K562 (cell line): Measurements from ENCODE around the gene TRPV5. TPM values are rescaled to one million over a fixed set of nuclear protein-coding genes. Genes with fewer than 3 reads are reported as not detected.

Source experiments
- BRF1 ChIP-seq: IDR thresholded peaks from 3 replicates; pipeline ENCODE4 v1.6.1; 2011; ENCODE audit warnings: borderline replicate concordance, mild to moderate bottlenecking; ENCODE audit not compliant: insufficient read length; ENCODE audit errors: extremely low read depth
- CHD1 ChIP-seq: fragments of 200-600 bp; sonication (generic); IDR thresholded peaks from one replicate; pipeline ENCODE4 v1.6.1; 2012; ENCODE audit warnings: mild to moderate bottlenecking, moderate library complexity, low read length, inconsistent platforms
- GABPB1 ChIP-seq: sonication (generic); formaldehyde crosslinking; IDR thresholded peaks from 2 replicates; pipeline ENCODE4 v1.8.0; 2022; ENCODE audit warnings: mild to moderate bottlenecking, missing genetic modification reagents
- GTF2E2 ChIP-seq: fragments of 200-800 bp; sonication (Bioruptor generic); IDR thresholded peaks from 2 replicates; pipeline ENCODE4 v1.6.1; 2016; ENCODE audit warnings: missing genetic modification characterization, missing compliant biosample characterization
- KAT7 ChIP-seq: sonication (generic); formaldehyde crosslinking; IDR thresholded peaks from 2 replicates; pipeline ENCODE4 v1.8.0; 2022; ENCODE audit warnings: missing genetic modification reagents, mild to moderate bottlenecking, borderline replicate concordance
- ZNF324 ChIP-seq: fragments of 250-450 bp; sonication (Bioruptor Pico); IDR thresholded peaks from 2 replicates; pipeline ENCODE4 v1.4.0; 2020; ENCODE audit warnings: mild to moderate bottlenecking
- ZNF75A ChIP-seq: fragments of 450-650 bp; formaldehyde crosslinking; IDR thresholded peaks from 2 replicates; pipeline ENCODE4 v1.4.0; 2020; ENCODE audit warnings: mild to moderate bottlenecking
- polyA plus RNA-seq, 8 experiments: library from polyadenylated mRNA; depleted of rRNA in 4 of 8; stranded (reverse) in 5 of 8; unstranded in 3 of 8; fragments of >200 nt; fragmentation: Nextera tagmentation in 2 of 8; fragmentation: Illumina TruSeq in 1 of 8; extraction: Ambion mirVana in 2 of 8; extraction: Trizol in 1 of 8; gene quantifications; 2 replicates each; pipeline versions ENCODE4 v1.2.1 to v1.2.3, GENCODE V29; 2011 to 2014; ENCODE audit warnings: inconsistent platforms in 1 of 8, missing spikeins in 1 of 8
- total RNA-seq, 7 experiments: library from RNA; depleted of rRNA in 6 of 7; stranded (reverse); fragments of >200 nt in 6 of 7; fragmentation: Illumina TruSeq in 2 of 7; extraction: Trizol in 2 of 7; gene quantifications; 2 replicates each; pipeline versions ENCODE4 v1.2.1 to v1.2.3, GENCODE V29; 2011 to 2021; ENCODE audit warnings: low replicate concordance in 1 of 7
- TF ChIP-seq, protein P1 (sequence below): fragments of 450-650 bp; formaldehyde crosslinking; IDR thresholded peaks from 2 replicates; pipeline ENCODE4 v1.4.0; 2020; ENCODE audit warnings: mild to moderate bottlenecking, mixed read lengths
- TF ChIP-seq, protein P2 (sequence below), 2 experiments: fragments of 450-650 bp; conservative IDR thresholded peaks; 2 replicates each; pipeline ENCODE4 v1.6.1; 2017; ENCODE audit warnings: mild to moderate bottlenecking in 2 of 2, moderate library complexity in 2 of 2
- TF ChIP-seq, protein P3 (sequence below), 2 experiments: fragments of 450-650 bp; formaldehyde crosslinking in 1 of 2; IDR thresholded peaks; 2 replicates each; pipeline versions ENCODE4 v1.4.0 to v1.6.1; 2014 to 2020; ENCODE audit warnings: mild to moderate bottlenecking in 2 of 2, borderline replicate concordance in 1 of 2, low read depth in 1 of 2

TRPV5 gene
- total and polyA plus RNA-seq, 9 of the 15 experiments (the other 6 are each of a cell fraction or from before 2014, with no cell fraction given), result not detected

DNA sequence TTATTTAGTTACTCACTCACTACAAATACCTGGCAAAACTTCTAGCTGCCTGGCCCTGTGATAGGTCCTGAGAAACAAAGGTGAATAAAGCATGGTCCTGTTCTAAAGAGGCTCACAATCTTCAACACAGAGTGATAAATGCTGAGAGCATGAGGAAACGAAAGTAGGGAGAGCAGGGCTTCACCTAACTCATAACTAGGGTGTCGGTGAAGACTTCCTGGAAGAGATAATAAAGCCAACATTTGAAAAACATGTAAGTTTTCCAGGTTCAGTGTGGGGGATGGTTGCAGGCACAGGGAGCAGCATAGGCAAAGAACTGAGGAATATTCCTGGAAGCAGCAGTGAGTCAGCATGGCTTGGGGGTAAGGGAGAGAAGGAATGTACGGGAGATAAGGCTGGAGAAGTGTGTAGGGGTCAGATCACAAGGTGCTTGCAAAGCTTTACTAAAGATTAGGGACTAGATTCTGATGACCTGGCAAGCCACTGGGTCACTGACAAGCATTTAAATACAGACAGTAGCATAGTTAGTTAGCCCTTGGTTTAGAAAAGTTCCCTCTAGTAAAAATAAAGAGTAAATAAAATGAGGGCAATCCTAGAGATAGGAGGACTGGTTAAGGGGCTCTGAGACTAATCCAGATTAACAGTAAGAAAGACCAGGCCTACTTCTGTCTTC, 23.5 kb upstream of the TRPV5 start (continued):
- TF ChIP-seq, protein P1, sequence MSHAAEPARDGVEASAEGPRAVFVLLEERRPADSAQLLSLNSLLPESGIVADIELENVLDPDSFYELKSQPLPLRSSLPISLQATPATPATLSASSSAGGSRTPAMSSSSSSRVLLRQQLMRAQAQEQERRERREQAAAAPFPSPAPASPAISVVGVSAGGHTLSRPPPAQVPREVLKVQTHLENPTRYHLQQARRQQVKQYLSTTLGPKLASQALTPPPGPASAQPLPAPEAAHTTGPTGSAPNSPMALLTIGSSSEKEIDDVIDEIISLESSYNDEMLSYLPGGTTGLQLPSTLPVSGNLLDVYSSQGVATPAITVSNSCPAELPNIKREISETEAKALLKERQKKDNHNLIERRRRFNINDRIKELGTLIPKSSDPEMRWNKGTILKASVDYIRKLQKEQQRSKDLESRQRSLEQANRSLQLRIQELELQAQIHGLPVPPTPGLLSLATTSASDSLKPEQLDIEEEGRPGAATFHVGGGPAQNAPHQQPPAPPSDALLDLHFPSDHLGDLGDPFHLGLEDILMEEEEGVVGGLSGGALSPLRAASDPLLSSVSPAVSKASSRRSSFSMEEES (CRISPR knock-in tag), result no peak
- TF ChIP-seq, protein P2, sequence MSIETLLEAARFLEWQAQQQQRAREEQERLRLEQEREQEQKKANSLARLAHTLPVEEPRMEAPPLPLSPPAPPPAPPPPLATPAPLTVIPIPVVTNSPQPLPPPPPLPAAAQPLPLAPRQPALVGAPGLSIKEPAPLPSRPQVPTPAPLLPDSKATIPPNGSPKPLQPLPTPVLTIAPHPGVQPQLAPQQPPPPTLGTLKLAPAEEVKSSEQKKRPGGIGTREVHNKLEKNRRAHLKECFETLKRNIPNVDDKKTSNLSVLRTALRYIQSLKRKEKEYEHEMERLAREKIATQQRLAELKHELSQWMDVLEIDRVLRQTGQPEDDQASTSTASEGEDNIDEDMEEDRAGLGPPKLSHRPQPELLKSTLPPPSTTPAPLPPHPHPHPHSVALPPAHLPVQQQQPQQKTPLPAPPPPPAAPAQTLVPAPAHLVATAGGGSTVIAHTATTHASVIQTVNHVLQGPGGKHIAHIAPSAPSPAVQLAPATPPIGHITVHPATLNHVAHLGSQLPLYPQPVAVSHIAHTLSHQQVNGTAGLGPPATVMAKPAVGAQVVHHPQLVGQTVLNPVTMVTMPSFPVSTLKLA (conservative IDR thresholded peaks at IDR 0.05), result peak in 1 of 2 experiments; percentile 44; a peak in 1 of 4 replicates
- TF ChIP-seq ZNF75A (CRISPR knock-in tag) (no peak), ZNF324 (CRISPR knock-in tag) (no peak), GABPB1 (CRISPR knock-in tag) (no peak), GTF2E2 (tag) (no peak), BRF1 (no peak), CHD1 (no peak), KAT7 (CRISPR knock-in tag) (no peak)
- TF ChIP-seq, protein P3, sequence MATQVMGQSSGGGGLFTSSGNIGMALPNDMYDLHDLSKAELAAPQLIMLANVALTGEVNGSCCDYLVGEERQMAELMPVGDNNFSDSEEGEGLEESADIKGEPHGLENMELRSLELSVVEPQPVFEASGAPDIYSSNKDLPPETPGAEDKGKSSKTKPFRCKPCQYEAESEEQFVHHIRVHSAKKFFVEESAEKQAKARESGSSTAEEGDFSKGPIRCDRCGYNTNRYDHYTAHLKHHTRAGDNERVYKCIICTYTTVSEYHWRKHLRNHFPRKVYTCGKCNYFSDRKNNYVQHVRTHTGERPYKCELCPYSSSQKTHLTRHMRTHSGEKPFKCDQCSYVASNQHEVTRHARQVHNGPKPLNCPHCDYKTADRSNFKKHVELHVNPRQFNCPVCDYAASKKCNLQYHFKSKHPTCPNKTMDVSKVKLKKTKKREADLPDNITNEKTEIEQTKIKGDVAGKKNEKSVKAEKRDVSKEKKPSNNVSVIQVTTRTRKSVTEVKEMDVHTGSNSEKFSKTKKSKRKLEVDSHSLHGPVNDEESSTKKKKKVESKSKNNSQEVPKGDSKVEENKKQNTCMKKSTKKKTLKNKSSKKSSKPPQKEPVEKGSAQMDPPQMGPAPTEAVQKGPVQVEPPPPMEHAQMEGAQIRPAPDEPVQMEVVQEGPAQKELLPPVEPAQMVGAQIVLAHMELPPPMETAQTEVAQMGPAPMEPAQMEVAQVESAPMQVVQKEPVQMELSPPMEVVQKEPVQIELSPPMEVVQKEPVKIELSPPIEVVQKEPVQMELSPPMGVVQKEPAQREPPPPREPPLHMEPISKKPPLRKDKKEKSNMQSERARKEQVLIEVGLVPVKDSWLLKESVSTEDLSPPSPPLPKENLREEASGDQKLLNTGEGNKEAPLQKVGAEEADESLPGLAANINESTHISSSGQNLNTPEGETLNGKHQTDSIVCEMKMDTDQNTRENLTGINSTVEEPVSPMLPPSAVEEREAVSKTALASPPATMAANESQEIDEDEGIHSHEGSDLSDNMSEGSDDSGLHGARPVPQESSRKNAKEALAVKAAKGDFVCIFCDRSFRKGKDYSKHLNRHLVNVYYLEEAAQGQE (IDR thresholded peaks at IDR 0.05; ENCODE audit: borderline replicate concordance), result no peak
- TF ChIP-seq, protein P3 (CRISPR knock-in tag; IDR thresholded peaks at IDR 0.05; ENCODE audit: low read depth), result no peak
